Gastroesophageal sphincter (tissue), 4 donors: ENCODE measurements around the gene POU2AF3. TPM values are rescaled to one million over a fixed set of nuclear protein-coding genes. Genes with fewer than 3 reads are reported as not detected.
"Not testable (repeated sequence)": the region's sequence is repeated elsewhere in the genome, so short reads cannot be mapped to it uniquely, and the experiment has no call there.

ENCODE experiments used
- ATAC-seq: fragments of 150-250 bp; one replicate; pipeline ENCODE4 v1.9.1; 2016; ENCODE audit warnings: mild to moderate bottlenecking, moderate library complexity
- H3K27ac ChIP-seq, 4 donors: fragments of 200-600 bp; sonication (generic) in 3 of 4; 1 replicate in 3 of 4; 2 replicates in 1 of 4; pipeline ENCODE4 v1.5.1; 2016 to 2019
- H3K27me3 ChIP-seq: fragments of 200-600 bp; sonication (generic); one replicate; pipeline ENCODE4 v1.5.1; 2019
- H3K36me3 ChIP-seq, 2 donors: fragments of 200-600 bp; sonication (generic); one replicate each; pipeline ENCODE4 v1.5.1; 2019; ENCODE audit warnings: control low read depth in 1 of 2
- H3K4me1 ChIP-seq, 3 donors: fragments of 200-600 bp; sonication (generic); 1 replicate in 2 of 3; 2 replicates in 1 of 3; pipeline ENCODE4 v1.5.1; 2016 to 2019; ENCODE audit warnings: control low read depth in 2 of 3
- H3K4me3 ChIP-seq, 2 donors: fragments of 200-600 bp; sonication (generic); one replicate each; pipeline ENCODE4 v1.5.1; 2019; ENCODE audit warnings: mild to moderate bottlenecking in 1 of 2, moderate library complexity in 1 of 2
- H3K9me3 ChIP-seq, 3 donors: fragments of 200-600 bp; sonication (generic); one replicate each; pipeline ENCODE4 v1.5.1; 2017 to 2019; ENCODE audit warnings: control low read depth in 2 of 3
- EP300 ChIP-seq: sonication (generic); formaldehyde crosslinking; IDR thresholded peaks from one replicate; pipeline ENCODE4 v1.6.1; 2017; ENCODE audit warnings: antibody characterized with exemption, mild to moderate bottlenecking
- POLR2A ChIP-seq, 2 donors: fragments of 450-650 bp; IDR thresholded peaks; one replicate each; pipeline ENCODE4 v1.6.1; 2017; ENCODE audit warnings: antibody characterized with exemption in 2 of 2, mild to moderate bottlenecking in 2 of 2, moderate library complexity in 1 of 2
- POLR2AphosphoS5 ChIP-seq: sonication (generic); formaldehyde crosslinking; IDR thresholded peaks from one replicate; pipeline ENCODE4 v1.6.1; 2017; ENCODE audit warnings: antibody characterized with exemption
- WGBS, 2 donors: methylation state at CpG; one replicate each; pipeline ENCODE4 v1.1.5; 2018; ENCODE audit warnings: low coverage in 1 of 2; 5-methylcytosine and 5-hydroxymethylcytosine counted together
- total RNA-seq, 4 donors: library from RNA; depleted of rRNA; stranded (reverse); fragments of >200 nt; gene quantifications; one replicate each; pipeline ENCODE4 v1.1.0, GENCODE V29; 2016
- TF ChIP-seq, protein P1 (sequence below), 4 experiments: fragments of 200-600 bp in 2 of 4; fragments of 450-650 bp in 2 of 4; sonication (generic) in 1 of 4; IDR thresholded peaks; one replicate each; pipeline ENCODE4 v1.5.1; 2017 to 2019; ENCODE audit warnings: antibody characterized with exemption in 4 of 4, mild to moderate bottlenecking in 2 of 4, moderate library complexity in 2 of 4

Gene POU2AF3
- total RNA-seq, 4 donors from 2014 or later: 1.5 to 3.8 (median 2.2) TPM

DNA sequence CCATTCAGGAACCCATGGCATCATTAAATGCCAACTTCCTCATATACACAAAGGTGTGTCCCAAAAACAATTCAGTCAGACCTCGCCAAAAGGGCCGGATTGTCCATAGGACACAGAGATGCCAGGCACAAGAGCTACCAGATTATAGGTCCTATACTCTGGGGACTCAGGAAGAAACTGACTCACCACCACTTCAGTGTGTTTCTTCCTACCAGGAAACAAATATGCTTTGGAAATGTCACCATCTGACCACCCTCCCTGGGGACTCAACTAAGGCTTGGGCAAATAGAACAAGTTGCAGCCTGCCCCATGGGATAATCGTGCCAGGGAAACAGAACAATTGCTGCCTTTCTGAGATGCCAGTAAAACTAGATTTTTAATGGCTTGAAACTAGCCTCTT is 11.7 kb downstream of the POU2AF3 start:
- Histone ChIP-seq H3K4me3 (no peak overlapping the region), H3K27ac (no peak overlapping the region), H3K27me3 (no peaks in the 10 kb centered on the region), H3K36me3 (no peaks in the 10 kb centered on the region), H3K4me1 (no peaks in the 10 kb centered on the region), H3K9me3 (no peaks in the 10 kb centered on the region)
- TF ChIP-seq, protein P1, sequence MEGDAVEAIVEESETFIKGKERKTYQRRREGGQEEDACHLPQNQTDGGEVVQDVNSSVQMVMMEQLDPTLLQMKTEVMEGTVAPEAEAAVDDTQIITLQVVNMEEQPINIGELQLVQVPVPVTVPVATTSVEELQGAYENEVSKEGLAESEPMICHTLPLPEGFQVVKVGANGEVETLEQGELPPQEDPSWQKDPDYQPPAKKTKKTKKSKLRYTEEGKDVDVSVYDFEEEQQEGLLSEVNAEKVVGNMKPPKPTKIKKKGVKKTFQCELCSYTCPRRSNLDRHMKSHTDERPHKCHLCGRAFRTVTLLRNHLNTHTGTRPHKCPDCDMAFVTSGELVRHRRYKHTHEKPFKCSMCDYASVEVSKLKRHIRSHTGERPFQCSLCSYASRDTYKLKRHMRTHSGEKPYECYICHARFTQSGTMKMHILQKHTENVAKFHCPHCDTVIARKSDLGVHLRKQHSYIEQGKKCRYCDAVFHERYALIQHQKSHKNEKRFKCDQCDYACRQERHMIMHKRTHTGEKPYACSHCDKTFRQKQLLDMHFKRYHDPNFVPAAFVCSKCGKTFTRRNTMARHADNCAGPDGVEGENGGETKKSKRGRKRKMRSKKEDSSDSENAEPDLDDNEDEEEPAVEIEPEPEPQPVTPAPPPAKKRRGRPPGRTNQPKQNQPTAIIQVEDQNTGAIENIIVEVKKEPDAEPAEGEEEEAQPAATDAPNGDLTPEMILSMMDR (IDR thresholded peaks at IDR 0.05): no peak
- no peak for TF ChIP-seq POLR2AphosphoS5
- no peak for TF ChIP-seq POLR2A (IDR thresholded peaks at IDR 0.05)
- TF ChIP-seq EP300: no peak
- no peak for ATAC-seq
- WGBS, 2 donors: 44% methylated on average over 2 of the region's 3 CpGs; no CpG with 5 or more reads in 1 of the 2 donors

DNA sequence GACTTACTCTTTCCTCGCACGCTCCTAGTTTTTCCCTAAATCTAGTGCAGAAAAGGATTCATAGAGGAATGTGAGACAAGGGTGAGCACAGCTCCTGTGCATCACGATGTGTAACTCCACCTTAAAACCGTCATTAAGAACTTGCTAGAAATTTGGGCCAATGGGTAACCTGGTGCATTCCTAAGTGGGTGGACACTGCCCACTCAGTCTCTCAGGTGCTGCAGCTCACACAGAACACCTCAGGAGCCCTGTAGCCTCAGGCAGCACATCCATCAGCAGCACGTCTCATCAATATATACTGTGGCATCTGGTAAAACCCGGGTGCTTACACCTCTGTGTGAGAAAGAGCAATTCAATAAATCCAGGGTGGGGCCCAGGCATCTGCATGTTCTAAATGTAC is 12.4 kb downstream of the POU2AF3 start:
- TF ChIP-seq, protein P1 (IDR thresholded peaks at IDR 0.05): no peak
- no peak for TF ChIP-seq POLR2AphosphoS5
- no peak for TF ChIP-seq POLR2A (IDR thresholded peaks at IDR 0.05)
- no peak for TF ChIP-seq EP300
- Histone ChIP-seq H3K4me3 (no peak overlapping the region), H3K27ac (no peak overlapping the region), H3K36me3 (no peaks in the 10 kb centered on the region), H3K9me3 (no peaks in the 10 kb centered on the region), H3K4me1 (no peaks in the 10 kb centered on the region), H3K27me3 (no peaks in the 10 kb centered on the region)
- no peak for ATAC-seq
- 71 to 84% methylated on average over 3 to 5 of the region's 6 CpGs for WGBS, 2 donors

DNA sequence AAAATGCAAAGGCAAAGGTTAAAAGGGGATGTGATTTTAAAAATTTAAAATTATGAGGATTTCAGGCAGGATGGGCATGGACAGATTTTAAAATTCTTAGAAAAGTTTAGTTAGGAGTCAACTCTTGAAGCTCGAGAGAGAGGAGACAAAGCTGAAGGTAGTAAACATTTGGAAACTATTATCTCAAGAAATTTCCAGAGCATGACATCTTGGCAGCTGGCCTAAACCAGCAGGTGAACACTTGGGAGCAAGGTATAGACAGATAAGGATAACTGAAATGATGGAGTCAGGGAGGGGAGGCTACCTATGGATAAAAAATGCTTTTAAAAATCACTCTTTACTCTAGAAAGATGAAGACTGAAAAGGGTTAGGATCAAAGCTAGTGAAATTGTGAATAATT is 13.7 kb downstream of the POU2AF3 start:
- Histone ChIP-seq H3K27ac (no peak overlapping the region), H3K27me3 (no peaks in the 10 kb centered on the region), H3K4me3 (no peak overlapping the region), H3K4me1 (no peaks in the 10 kb centered on the region), H3K36me3 (no peaks in the 10 kb centered on the region), H3K9me3 (no peaks in the 10 kb centered on the region)
- WGBS, 2 donors: 63 to 88% methylated on average over 1 of the region's 1 CpG
- ATAC-seq: no peak
- TF ChIP-seq, protein P1 (IDR thresholded peaks at IDR 0.05): no peak
- TF ChIP-seq POLR2AphosphoS5 (no peak), POLR2A (IDR thresholded peaks at IDR 0.05) (no peak), EP300 (no peak)

DNA sequence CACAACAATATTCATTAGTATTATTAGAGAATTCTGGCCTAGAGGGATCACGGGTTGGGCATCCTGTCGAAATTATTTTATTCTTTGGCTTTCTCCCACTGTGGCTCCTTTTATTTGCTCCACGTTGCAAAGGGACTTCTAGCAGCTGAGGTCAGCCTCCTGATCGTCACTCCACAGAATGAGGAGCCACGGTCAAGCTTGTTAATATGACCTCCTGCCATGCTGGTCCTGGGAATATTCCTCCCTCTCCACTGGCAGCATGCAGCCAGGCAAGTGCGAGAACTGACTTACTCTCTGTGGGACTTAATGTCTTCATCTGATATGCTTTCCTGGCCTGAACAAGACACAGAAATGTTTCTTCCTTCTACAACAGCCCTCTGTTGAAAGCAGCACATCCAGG is 20.9 kb downstream of the POU2AF3 start:
- Histone ChIP-seq H3K4me1 (peaks cover 0 to 13% (median under 1%) of the 10 kb centered on the region in 3 donors), H3K27me3 (no peaks in the 10 kb centered on the region), H3K4me3 (no peak overlapping the region), H3K9me3 (no peaks in the 10 kb centered on the region), H3K36me3 (no peaks in the 10 kb centered on the region), H3K27ac (no peak overlapping the region)
- WGBS, 2 donors: 59 to 89% methylated on average over 4 of the region's 6 CpGs
- no peak for ATAC-seq
- TF ChIP-seq, protein P1 (IDR thresholded peaks at IDR 0.05): no peak
- TF ChIP-seq POLR2A (IDR thresholded peaks at IDR 0.05) (no peak), EP300 (no peak), POLR2AphosphoS5 (no peak)

DNA sequence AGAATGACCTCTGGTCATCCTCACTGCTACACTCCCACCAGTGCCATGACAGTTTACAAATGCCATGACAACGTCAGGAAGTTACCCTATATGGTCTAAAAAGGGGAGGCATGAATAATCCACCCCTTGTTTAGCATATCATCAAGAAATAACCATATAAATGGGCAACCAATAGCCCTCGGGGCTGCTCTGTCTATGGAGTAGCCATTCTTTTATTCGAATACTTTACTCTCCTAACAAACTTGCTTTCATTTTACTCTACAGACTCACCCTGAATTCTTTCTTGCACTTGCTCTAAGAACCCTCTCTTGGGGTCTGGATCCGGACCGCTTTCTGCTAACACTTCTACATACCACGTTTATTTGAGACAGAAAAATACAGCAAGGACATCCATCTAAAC is 21.9 kb downstream of the POU2AF3 start:
- ATAC-seq, H3K4me3 ChIP-seq, H3K36me3 ChIP-seq, H3K9me3 ChIP-seq, H3K27me3 ChIP-seq, H3K27ac ChIP-seq: not testable (repeated sequence)
- H3K4me1 ChIP-seq: peaks cover 0 to 21% (median 2%) of the 10 kb centered on the region in 3 donors
- WGBS, 2 donors: 72 to 73% methylated on average over 4 to 5 of the region's 6 CpGs
